22Rv1 (cell line): ENCODE measurements around the gene CDK6.

Source experiments
- ZFX ChIP-seq: fragments of 450-650 bp; IDR thresholded peaks from 2 replicates; pipeline ENCODE4 v1.6.1; 2017; ENCODE audit warnings: antibody characterized with exemption, borderline replicate concordance
- TF ChIP-seq, protein P1 (sequence below): fragments of 450-650 bp; IDR thresholded peaks from 2 replicates; pipeline ENCODE4 v1.5.1; 2017; ENCODE audit warnings: mild to moderate bottlenecking

DNA sequence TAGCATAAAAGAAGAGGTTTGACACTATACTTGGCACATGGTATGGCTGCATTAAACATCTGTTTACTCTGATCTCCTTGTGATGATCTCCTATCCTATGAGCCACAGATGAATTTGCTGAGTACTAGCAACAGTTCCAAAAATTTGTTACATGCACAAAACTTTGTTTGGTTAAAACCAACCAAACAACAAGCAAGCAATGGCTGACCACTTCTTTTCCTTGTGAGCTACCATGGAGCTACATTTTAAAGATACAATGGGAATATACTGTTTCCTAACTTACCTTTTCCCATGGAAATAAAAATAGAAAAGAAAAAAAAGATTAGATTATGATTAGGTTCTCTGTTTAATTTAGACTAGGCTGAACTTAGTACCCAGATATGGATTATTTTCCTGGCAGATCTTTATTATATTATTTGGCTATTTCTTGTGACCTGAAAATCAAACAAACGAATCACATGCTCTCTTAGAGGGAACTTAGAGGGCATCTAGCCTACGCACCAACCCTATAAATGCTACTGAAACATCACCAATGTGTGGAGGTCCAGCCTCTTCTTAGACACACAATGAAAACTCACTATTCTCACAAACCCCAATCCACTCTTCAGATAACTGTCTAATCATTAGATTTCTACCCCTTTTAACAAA is 166.0 kb downstream of the CDK6 start:
- TF ChIP-seq, protein P1, sequence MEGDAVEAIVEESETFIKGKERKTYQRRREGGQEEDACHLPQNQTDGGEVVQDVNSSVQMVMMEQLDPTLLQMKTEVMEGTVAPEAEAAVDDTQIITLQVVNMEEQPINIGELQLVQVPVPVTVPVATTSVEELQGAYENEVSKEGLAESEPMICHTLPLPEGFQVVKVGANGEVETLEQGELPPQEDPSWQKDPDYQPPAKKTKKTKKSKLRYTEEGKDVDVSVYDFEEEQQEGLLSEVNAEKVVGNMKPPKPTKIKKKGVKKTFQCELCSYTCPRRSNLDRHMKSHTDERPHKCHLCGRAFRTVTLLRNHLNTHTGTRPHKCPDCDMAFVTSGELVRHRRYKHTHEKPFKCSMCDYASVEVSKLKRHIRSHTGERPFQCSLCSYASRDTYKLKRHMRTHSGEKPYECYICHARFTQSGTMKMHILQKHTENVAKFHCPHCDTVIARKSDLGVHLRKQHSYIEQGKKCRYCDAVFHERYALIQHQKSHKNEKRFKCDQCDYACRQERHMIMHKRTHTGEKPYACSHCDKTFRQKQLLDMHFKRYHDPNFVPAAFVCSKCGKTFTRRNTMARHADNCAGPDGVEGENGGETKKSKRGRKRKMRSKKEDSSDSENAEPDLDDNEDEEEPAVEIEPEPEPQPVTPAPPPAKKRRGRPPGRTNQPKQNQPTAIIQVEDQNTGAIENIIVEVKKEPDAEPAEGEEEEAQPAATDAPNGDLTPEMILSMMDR = no peak
- TF ChIP-seq ZFX = no peak
